ENCODE results near the gene KCNH3.

GRCh38 chr12:49541911-49542505, 3.2 kb downstream of the KCNH3 start:
- TF ChIP-seq CTCF (IDR thresholded peaks at IDR 0.05) (no peak), POLR2A (IDR thresholded peaks at IDR 0.05) (no peak)

All from Peyer's patch (tissue), 4 donors.